GM18873 (cell line): ENCODE data around the gene TTBK1.
"Not testable (repeated sequence)": the region's sequence is repeated elsewhere in the genome, so short reads cannot be mapped to it uniquely, and the experiment has no call there.

ENCODE experiments used
- ATAC-seq: cut with Tn5 transposase; IDR thresholded peaks from one replicate; pipeline ENCODE4 v1.9.1; 2021; ENCODE audit warnings: mild to moderate bottlenecking, moderate library complexity, moderate number of reproducible peaks; ENCODE audit not compliant: unreplicated experiment, low FRiP score

The TTBK1 gene

DNA sequence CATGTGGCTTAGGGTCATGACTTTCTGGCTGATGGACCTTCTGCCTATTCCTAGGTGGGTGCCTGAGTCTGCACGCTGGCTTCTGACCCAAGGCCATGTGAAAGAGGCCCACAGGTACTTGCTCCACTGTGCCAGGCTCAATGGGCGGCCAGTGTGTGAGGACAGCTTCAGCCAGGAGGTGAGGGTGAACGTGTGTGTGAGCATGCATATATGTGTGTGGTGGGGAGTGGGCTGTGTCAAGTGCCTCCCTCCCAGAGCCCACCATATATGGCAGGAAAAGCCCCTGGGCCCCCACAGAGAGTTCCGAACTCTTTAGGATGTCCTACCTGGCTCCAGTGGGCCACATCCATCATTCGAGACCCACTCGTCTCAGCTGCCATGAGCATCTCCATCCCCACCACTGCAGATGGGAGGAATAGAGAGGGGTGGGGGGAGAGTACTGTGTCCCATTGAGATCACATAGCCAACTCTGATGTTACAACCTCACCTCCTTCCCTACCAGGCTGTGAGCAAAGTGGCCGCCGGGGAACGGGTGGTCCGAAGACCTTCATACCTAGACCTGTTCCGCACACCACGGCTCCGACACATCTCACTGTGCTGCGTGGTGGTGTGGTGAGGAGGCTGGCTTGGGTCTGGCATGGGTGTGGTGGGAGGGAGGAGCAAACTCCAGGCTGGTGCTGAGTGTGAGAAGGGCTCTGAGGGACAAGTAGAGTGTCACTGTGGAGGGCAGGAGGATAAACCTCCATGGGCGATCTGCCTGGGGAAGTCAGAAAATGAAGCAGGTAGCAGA is 58.0 kb downstream of the TTBK1 start:
- ATAC-seq: no peak

DNA sequence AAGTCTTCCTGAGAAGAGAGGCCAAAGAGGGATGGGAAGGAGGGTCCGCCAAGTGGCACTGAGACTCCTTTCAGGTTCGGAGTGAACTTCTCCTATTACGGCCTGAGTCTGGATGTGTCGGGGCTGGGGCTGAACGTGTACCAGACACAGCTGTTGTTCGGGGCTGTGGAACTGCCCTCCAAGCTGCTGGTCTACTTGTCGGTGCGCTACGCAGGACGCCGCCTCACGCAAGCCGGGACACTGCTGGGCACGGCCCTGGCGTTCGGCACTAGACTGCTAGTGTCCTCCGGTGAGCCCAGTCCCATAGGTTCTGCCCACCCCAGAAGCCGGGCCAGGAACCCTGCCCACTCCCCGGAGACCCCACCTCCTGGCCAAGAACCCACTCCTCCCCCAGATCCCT is 58.8 kb downstream of the TTBK1 start:
- ATAC-seq: no peak

DNA sequence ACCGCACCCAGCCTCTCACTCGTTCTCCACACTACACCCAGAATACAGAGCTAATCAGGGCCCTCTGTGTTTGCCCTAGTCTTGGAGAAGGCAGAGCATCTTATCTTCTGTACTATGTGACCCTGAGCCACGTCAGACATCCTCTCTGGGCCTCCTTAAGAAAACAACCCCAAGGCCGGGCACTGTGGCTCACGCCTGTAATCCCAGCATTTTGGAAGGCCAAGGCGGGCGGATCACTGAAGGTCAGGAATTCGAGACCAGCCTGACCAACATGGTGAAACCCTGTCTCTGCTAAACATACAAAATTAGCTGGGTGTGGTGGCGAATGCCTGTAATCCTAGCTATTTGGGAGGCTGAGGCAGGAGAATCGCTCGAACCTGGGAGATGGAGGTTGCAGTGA is 59.7 kb downstream of the TTBK1 start:
- ATAC-seq: not testable (repeated sequence)

DNA sequence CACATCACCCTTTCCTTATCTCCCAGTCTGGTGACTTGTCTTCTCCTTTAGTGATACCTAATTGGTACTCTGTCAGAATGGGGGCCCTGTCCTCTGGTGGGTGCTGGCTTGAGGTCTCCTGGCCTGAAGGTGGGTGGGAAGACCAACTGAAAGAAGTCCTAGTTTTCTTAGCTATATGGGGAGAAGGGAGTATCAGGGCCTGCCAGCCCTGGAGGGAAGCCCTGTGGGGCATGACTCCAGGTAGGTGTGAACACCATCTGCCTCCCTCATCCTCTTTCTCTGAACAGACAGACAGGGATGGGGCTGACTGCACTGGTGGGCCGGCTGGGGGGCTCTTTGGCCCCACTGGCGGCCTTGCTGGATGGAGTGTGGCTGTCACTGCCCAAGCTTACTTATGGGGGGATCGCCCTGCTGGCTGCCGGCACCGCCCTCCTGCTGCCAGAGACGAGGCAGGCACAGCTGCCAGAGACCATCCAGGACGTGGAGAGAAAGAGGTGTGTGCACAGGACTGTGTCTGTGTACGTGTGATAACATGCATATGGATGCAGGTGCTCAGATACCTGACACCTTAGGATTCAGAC is 60.6 kb downstream of the TTBK1 start:
- no peak for ATAC-seq

DNA sequence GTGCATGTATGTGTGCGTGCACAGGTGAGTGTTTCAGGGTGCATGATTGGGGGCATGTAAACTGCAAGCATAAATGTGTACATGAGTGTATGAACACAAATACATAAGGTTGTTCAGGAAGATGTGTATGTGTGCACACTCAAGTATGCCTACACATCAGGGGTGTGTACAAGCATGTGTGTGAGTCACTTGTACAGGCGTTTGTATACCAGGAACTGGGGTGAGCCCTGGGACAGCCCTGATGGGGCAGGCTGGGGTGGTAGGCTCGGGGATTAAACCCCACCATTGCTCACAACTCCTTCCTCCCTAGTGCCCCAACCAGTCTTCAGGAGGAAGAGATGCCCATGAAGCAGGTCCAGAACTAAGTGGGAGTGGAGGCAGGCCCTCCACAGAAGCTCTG is 61.1 kb downstream of the TTBK1 start:
- no peak for ATAC-seq

DNA sequence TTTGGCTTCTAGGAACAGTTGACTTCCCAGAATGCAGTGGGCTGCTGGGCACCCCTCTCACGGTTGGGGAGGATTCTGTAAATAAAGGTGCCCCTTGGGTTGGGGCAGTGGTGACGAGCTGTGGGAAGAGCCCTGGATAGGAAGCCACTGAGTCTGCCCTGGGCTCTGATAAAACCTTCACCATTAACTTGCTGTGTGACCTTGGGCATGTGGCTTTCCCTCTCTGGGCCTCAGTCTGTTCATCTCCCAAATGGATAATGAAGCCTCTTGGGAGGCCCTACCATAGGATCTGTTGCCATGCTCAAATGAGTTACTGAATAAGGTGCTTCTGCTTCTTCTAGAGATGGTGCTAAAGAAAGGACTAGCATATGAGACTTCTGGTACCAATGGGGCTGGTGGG is 61.6 kb downstream of the TTBK1 start:
- ATAC-seq: no peak

GRCh38 chr6:43306086-43306485 is 62.8 kb downstream of the TTBK1 start:
- no peak for ATAC-seq

GRCh38 chr6:43307451-43308100 is 64.3 kb downstream of the TTBK1 start:
- ATAC-seq: no peak

DNA sequence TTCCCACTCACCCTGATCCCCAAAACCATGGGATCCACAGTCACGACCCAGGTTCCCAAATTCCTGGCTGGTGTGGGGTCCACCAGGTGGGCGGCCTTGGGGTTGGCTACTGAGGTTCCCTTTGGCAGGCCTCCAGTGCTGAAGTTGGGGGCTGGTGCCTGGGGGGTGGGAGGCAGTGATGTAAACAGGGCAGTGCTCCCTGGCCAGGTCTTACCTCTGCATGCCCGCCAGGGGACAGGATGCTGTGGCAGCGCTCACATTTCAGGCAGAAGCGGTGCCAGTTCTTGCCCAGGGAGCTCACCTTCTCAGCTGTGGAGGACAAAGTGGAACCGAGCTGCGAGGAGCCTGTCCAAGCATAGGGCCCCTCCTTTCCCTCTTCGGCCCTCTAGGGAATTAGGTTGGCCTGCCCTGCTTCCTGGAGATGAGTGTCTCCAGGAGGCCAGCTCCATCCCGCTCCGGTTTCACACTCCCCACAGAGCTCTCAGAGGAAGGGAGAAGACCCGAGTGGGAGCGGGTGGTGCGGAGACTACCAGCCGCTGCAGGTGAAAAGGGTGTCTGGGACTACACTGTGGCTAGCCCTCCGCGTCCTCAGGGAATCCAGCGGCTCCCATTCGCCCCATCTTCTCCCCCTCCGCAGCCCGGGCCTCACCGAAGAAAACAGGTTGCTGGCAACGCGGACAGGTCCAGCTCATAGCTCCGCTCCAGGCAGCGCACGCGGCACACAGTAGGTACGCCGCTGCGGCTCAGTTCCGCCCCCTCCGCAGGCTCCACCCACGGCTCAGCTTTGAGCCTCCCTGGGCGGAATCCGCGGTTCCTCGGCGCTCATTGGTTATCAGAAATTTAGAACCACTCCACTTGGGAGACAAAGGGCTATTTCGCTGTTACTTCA is 65.1 kb downstream of the TTBK1 start, which contains the start of gene CRIP3:
Gene CRIP3, minus strand, starts transcription at position 726 of the 889 bp plus-strand sequence. Its CDS starts 34 bp downstream, at position 692.
- ATAC-seq: no peak

DNA sequence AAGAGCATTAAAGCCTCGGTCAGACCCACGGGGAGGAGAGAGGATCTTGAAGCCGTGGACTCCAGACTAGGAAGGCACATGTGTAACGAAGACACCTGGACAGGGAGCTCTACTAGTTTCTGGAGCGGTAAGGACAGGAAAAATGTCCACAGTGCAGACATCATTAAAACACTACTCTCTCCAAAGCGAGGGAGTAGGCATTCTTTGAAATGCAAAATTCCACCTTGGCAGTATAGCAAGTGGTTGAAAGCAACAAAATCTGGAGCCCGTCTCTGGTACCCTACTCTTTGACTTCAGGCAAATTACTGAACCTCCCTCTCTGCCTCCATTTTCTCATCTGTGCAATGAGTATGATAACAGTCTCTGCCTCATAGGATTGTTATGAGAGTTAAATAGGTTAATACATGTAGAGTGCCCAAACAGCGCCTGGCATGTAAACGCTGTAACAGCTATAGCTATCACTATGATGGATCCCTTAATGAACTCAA is 65.8 kb downstream of the TTBK1 start:
- no peak for ATAC-seq

GRCh38 chr6:43310134-43310533 is 66.9 kb downstream of the TTBK1 start:
- ATAC-seq: no peak

- no peak for ATAC-seq
Observed at GRCh38 chr6:43310624-43311023, 67.3 kb downstream of the TTBK1 start.

DNA sequence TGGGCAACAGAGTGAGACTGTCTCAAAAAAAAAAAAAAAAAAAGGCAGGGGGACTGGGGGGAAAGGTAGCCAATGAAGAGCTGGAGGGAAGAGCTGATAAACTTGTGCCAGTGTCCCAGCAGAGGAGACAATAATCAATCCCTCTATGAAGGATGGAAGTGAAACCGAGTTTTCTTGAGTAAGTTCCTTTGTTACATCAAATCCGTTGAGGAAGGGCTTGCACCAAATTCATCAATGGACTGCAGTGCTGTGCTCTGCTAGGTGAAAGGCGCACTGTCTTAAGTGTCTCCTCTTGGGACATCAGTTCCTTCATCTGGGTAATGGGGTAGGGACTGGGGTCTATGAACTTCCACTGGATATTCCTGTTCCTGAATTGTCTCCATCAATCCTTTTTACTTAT is 68.4 kb downstream of the TTBK1 start:
- no peak for ATAC-seq

DNA sequence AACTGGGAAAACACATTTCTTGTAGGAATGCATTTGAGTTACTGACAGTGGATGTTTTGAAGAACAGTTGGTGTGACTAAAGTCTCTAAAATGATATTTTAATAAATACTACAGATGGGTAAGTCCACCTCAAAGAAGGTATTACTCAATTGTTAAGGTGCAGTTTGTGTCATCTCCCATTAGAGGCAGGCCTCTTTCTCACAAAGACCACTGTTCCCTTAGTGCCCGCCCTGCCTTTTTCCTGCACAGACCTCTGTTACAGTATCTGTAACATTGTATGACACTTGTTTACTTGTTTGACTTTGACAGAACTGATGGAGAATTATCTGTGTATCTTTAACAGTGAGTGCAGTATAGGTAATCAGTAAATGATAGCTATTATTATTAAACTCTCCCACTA is 70.5 kb downstream of the TTBK1 start:
- ATAC-seq: no peak

DNA sequence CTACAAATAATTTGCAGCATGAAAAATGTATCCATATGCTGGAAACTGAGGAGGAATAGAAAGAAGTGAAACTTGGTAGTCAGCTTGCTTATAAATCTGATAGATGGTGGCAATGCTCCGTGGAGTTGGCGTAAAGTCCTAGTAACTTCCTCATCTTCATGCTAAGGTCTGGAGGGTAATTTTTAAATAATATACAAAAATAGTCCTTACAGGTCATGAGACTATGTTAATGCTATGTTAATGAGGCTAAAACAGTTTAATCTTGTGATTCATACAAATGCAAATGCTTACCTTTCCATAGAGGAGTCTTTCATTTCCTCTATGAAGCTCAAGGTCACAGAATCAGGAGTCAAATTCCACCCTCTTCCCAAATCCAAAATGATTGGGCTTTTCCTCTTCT is 74.7 kb downstream of the TTBK1 start:
- no peak for ATAC-seq

- no peak for ATAC-seq
Observed at GRCh38 chr6:43325876-43326275, 82.6 kb downstream of the TTBK1 start.

- ATAC-seq: no peak
Observed at GRCh38 chr6:43328528-43328927, 85.2 kb downstream of the TTBK1 start.

GRCh38 chr6:43331470-43331869 is 88.2 kb downstream of the TTBK1 start:
- ATAC-seq: no peak

- ATAC-seq: no peak
Observed at GRCh38 chr6:43331891-43332290, 88.6 kb downstream of the TTBK1 start.

GRCh38 chr6:43334466-43335095 is 91.3 kb downstream of the TTBK1 start:
- ATAC-seq: no peak
